HepG2 (cell line): ENCODE data around the gene LDLRAD2. TPM values are rescaled to one million over a fixed set of nuclear protein-coding genes. Genes with fewer than 3 reads are reported as not detected.

Experiments used
- ATAC-seq: fragments of 200-7000 bp; cut with Tn5 transposase; 3 replicates; pipeline ENCODE4 v1.9.1; 2020; ENCODE audit warnings: mild to moderate bottlenecking, moderate library complexity
- BruUV-seq: library from RNA; stranded (reverse); fragments of 400-500 nt; replicated peaks from 2 replicates; lab custom pipeline; 2021; lab: Mats Ljungman, UMichigan
- CTCF ChIA-PET: fragments of 300-600 bp; formaldehyde crosslinking; extraction: SDS; loops from one replicate; lab custom pipeline; 2021; ENCODE audit warnings: low total read pairs, inconsistent platforms, low intra/inter-chr PET ratio; lab: Yijun Ruan, JAX
- POLR2A ChIA-PET: fragments of 350-600 bp; sonication (Branson Sonifier 250); formaldehyde crosslinking; loops from one replicate; lab custom pipeline; 2020; ENCODE audit warnings: antibody characterized with exemption, inconsistent platforms; lab: Yijun Ruan, JAX
- DNase-seq: peaks from one replicate; pipeline ENCODE4 v3.0.0-alpha.2; 2015; ENCODE audit warnings: low spot score
- FAIRE-seq: peaks from 3 replicates; lab custom pipeline; 2011; peaks lifted over from hg19 to GRCh38; lab: Jason Lieb, UNC
- H2AFZ ChIP-seq: one replicate; pipeline ENCODE4 v1.6.1; 2011; ENCODE audit warnings: low read length, inconsistent platforms
- H3K27ac ChIP-seq: fragments of 300-600 bp; 3 replicates; pipeline ENCODE4 v1.8.0; 2011; ENCODE audit warnings: mixed run types, mild to moderate bottlenecking, mixed read lengths, low read length, inconsistent platforms; ENCODE audit not compliant: insufficient read depth; ENCODE audit errors: extremely low read length
- H3K27me3 ChIP-seq, 2 experiments: fragments of 200-600 bp in 1 of 2; 2 replicates in 1 of 2; 3 replicates in 1 of 2; pipeline versions ENCODE4 v1.6.0 to v1.8.0; 2011; ENCODE audit warnings: low read length in 2 of 2, mild to moderate bottlenecking in 2 of 2, moderate library complexity in 2 of 2, inconsistent platforms in 1 of 2; ENCODE audit not compliant: insufficient read depth in 2 of 2, control insufficient read depth in 1 of 2
- H3K36me3 ChIP-seq, 2 experiments: fragments of 200-600 bp in 1 of 2; replicated peaks in 1 of 2; 2 replicates in 1 of 2; 3 replicates in 1 of 2; pipeline versions ENCODE4 v1.5.1 to v1.8.0; 2011; ENCODE audit warnings: low read length in 2 of 2, inconsistent platforms in 1 of 2; ENCODE audit not compliant: insufficient read depth in 2 of 2, control insufficient read depth in 1 of 2
- H3K4me1 ChIP-seq: 2 replicates; pipeline ENCODE4 v1.5.1; 2012; ENCODE audit warnings: low read length, inconsistent platforms; ENCODE audit not compliant: insufficient read depth
- H3K4me2 ChIP-seq: 2 replicates; pipeline ENCODE4 v1.6.0; 2011; ENCODE audit warnings: low read depth, low read length, inconsistent platforms
- H3K4me3 ChIP-seq, 3 experiments: fragments of 200-600 bp in 1 of 3; sonication (generic), shearing (Covaris generic) in 1 of 3; replicated peaks in 1 of 3; 2 replicates each; pipeline ENCODE4 v1.5.1; 2011 to 2016; ENCODE audit warnings: low read length in 3 of 3, inconsistent platforms in 2 of 3, low read depth in 2 of 3, mild to moderate bottlenecking in 2 of 3, control low read depth in 1 of 3, mixed read lengths in 1 of 3; ENCODE audit not compliant: insufficient read depth in 1 of 3
- H3K79me2 ChIP-seq: one replicate; pipeline ENCODE4 v1.6.1; 2011; ENCODE audit warnings: low read length, inconsistent platforms; ENCODE audit not compliant: insufficient read depth
- H3K9ac ChIP-seq: 2 replicates; pipeline ENCODE4 v1.6.0; 2011; ENCODE audit warnings: mild to moderate bottlenecking, low read depth, low read length, inconsistent platforms; ENCODE audit not compliant: insufficient read depth
- H3K9me3 ChIP-seq: 2 replicates; pipeline ENCODE4 v1.5.1; 2012; ENCODE audit warnings: mild to moderate bottlenecking, low read length
- H4K20me1 ChIP-seq: 2 replicates; pipeline ENCODE4 v1.6.0; 2011; ENCODE audit warnings: inconsistent platforms, mild to moderate bottlenecking, low read length, moderate library complexity; ENCODE audit not compliant: insufficient read depth
- DDIT3 ChIP-seq: sonication (generic); formaldehyde crosslinking; IDR thresholded peaks from 2 replicates; pipeline ENCODE4 v1.4.0; 2020; ENCODE audit warnings: mild to moderate bottlenecking, missing genetic modification reagents
- HNRNPL ChIP-seq: fragments of 200-400 bp; formaldehyde crosslinking; IDR thresholded peaks from 2 replicates; pipeline ENCODE4 v1.6.1; 2017; ENCODE audit warnings: mild to moderate bottlenecking, low read depth, low read length
- LRRFIP1 ChIP-seq: sonication (generic); formaldehyde crosslinking; conservative IDR thresholded peaks from 2 replicates; pipeline ENCODE4 v1.4.0; 2020; ENCODE audit warnings: missing genetic modification reagents
- MIER3 ChIP-seq: IDR thresholded peaks from 2 replicates; pipeline ENCODE4 v1.6.1; 2016; ENCODE audit warnings: missing compliant biosample characterization, borderline replicate concordance
- NFRKB ChIP-seq: fragments of 450-650 bp; IDR thresholded peaks from 2 replicates; pipeline ENCODE4 v1.6.1; 2017
- PAF1 ChIP-seq: IDR thresholded peaks from 2 replicates; pipeline ENCODE4 v1.6.1; 2016; ENCODE audit warnings: missing genetic modification reagents, missing compliant biosample characterization
- PRPF4 ChIP-seq: fragments of 200-400 bp; formaldehyde crosslinking; IDR thresholded peaks from 2 replicates; pipeline ENCODE4 v1.6.1; 2016; ENCODE audit warnings: low read length, low read depth; ENCODE audit not compliant: poor library complexity, severe bottlenecking
- RFX5 ChIP-seq: IDR thresholded peaks from 2 replicates; pipeline ENCODE4 v1.6.1; 2011; ENCODE audit warnings: low read depth, low read length, improper control_type of control experiment
- SRSF4 ChIP-seq: fragments of 200-400 bp; formaldehyde crosslinking; IDR thresholded peaks from one replicate; pipeline ENCODE4 v1.6.1; 2018; ENCODE audit warnings: mild to moderate bottlenecking, low read depth, low read length, moderate library complexity; ENCODE audit not compliant: poor library complexity, severe bottlenecking
- STAG1 ChIP-seq: sonication (generic); formaldehyde crosslinking; IDR thresholded peaks from 2 replicates; pipeline ENCODE4 v1.4.0; 2020; ENCODE audit warnings: missing genetic modification reagents
- TMF1 ChIP-seq: sonication (generic); formaldehyde crosslinking; IDR thresholded peaks from 2 replicates; pipeline ENCODE4 v1.8.1; 2022; ENCODE audit warnings: low read depth, missing genetic modification reagents
- ZNF121 ChIP-seq: sonication (generic); formaldehyde crosslinking; IDR thresholded peaks from 2 replicates; pipeline ENCODE4 v1.5.0; 2020; ENCODE audit warnings: mild to moderate bottlenecking, missing genetic modification reagents
- ZNF468 ChIP-seq: sonication (generic); formaldehyde crosslinking; IDR thresholded peaks from 2 replicates; pipeline ENCODE4 v1.8.0; 2022; ENCODE audit warnings: mild to moderate bottlenecking, moderate library complexity, missing genetic modification reagents
- WGBS: methylation state at CpG from one replicate; pipeline ENCODE4 v1.1.6; 2017; ENCODE audit warnings: low lambda C conversion rate; 5-methylcytosine and 5-hydroxymethylcytosine counted together
- in situ Hi-C: cut with HindIII; loops from 2 replicates; pipeline ENCODE4 v1.10.0; 2017; ENCODE audit warnings: low pct_unique_long_range_greater_than_20kb; ENCODE audit not compliant: extremely low pct_ligation_motif_present
- intact Hi-C: fragments of 100-400 bp; cut with micrococcal nuclease; formaldehyde crosslinking; loops from one replicate; pipeline ENCODE4 v1.10.0; 2022; ENCODE audit not compliant: unreplicated experiment
- polyA plus RNA-seq, 8 experiments: library from polyadenylated mRNA; depleted of rRNA in 3 of 8; stranded (reverse) in 7 of 8; unstranded in 1 of 8; fragments of >200 nt; fragmentation: Illumina TruSeq in 4 of 8; extraction: Trizol in 4 of 8; gene quantifications; 2 replicates each; pipeline versions ENCODE4 v1.2.1 to v1.2.3, GENCODE V29; 2011 to 2016; ENCODE audit warnings: low read depth in 4 of 8, missing spikeins in 1 of 8, mixed read lengths in 1 of 8; ENCODE audit not compliant: insufficient read depth in 1 of 8
- total RNA-seq, 5 experiments: library from RNA; depleted of rRNA; stranded (reverse); fragments of >200 nt; fragmentation: Illumina TruSeq; extraction: Trizol; gene quantifications; 2 replicates each; pipeline ENCODE4 v1.2.3, GENCODE V29; 2016; ENCODE audit warnings: low read depth in 1 of 5

LDLRAD2 gene
- total and polyA plus RNA-seq, 2 of the 13 experiments (the other 11 are each of a cell fraction or from before 2014, with no cell fraction given) = not detected

DNA sequence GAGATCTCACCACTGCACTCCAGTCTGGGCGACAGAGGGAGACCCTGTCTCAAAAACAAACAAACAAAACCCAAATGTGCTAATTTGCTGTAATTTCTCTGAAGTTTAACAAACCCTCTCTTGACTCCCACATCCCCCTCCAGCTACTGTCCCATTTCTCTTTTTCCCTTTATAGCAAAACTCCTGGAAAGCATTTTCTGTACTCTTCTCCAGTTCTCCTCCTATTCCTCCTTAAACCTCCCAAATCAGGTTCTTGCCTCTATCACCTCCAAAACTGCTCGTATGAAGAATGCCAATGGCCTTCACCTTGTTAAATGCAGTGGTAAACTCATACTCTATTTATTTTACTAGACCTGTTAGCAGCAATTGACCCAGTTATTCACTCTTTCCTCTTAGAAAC lies 25.4 kb upstream of the LDLRAD2 start:
- ATAC-seq (no peak), DNase-seq (no peak), FAIRE-seq (no peak)
- H4K20me1 ChIP-seq = no peaks in the 10 kb centered on the region
- CTCF ChIA-PET = no interaction called here
- H3K36me3 ChIP-seq = no peaks in the 10 kb centered on the region
- no peaks in the 10 kb centered on the region; a peak in 1 of 5 replicates for H3K27me3 ChIP-seq
- 23% methylated on average over 2 of the region's 2 CpGs for WGBS
- H3K4me1 ChIP-seq = peaks cover 44% of the 10 kb centered on the region
- no peak overlapping the region for H3K4me2 ChIP-seq
- BruUV-seq = no TSS peak
- peaks cover 10% of the 10 kb centered on the region for H3K79me2 ChIP-seq
- in situ Hi-C loops = no loop called here
- intact Hi-C loops = no loop called here
- TF ChIP-seq NFRKB (no peak), MIER3 (CRISPR knock-in tag) (no peak), STAG1 (CRISPR knock-in tag) (no peak), ZNF468 (no peak), PAF1 (CRISPR knock-in tag) (no peak), RFX5 (no peak), PRPF4 (no peak), HNRNPL (no peak)
- H3K9ac ChIP-seq = no peak overlapping the region
- no peak overlapping the region for H2AFZ ChIP-seq
- H3K4me3 ChIP-seq = no peak overlapping the region
- POLR2A ChIA-PET = no interaction called here
- no peaks in the 10 kb centered on the region for H3K9me3 ChIP-seq
- no peak overlapping the region for H3K27ac ChIP-seq

GRCh38 chr1:21793104-21793503 lies 19.0 kb upstream of the LDLRAD2 start:
- in situ Hi-C loops = no loop called here

More at GRCh38 chr1:21793104-21793503, 19.0 kb upstream of the LDLRAD2 start:
- WGBS = 7% methylated on average over 2 of the region's 2 CpGs
- H2AFZ ChIP-seq = no peak overlapping the region
- H3K9me3 ChIP-seq = peaks cover 5% of the 10 kb centered on the region; the same call in 1 of the 2 replicates
- H3K79me2 ChIP-seq = no peaks in the 10 kb centered on the region
- TF ChIP-seq DDIT3 (no peak), ZNF121 (CRISPR knock-in tag) (peak; percentile 54; the same call in 1 of the 2 replicates), SRSF4 (no peak), LRRFIP1 (CRISPR knock-in tag) (no peak), TMF1 (no peak)
- intact Hi-C loops = no loop called here
- peaks cover 24% of the 10 kb centered on the region for H3K4me1 ChIP-seq
- H3K9ac ChIP-seq = no peak overlapping the region
- ChIA-PET POLR2A (no interaction called here), CTCF (no interaction called here)
- H3K36me3 ChIP-seq = no peaks in the 10 kb centered on the region
- no peak overlapping the region for H3K4me3 ChIP-seq
- BruUV-seq = no TSS peak
- DNase-seq = no peak
- no peaks in the 10 kb centered on the region for H4K20me1 ChIP-seq
- no peak overlapping the region for H3K4me2 ChIP-seq
- no peaks in the 10 kb centered on the region for H3K27me3 ChIP-seq
- no peak for ATAC-seq
- no peak for FAIRE-seq
- H3K27ac ChIP-seq = no peak overlapping the region
